ENCODE results near the gene SLC25A29.
A peak's percentile ranks its signal among the peaks of the same experiment; 100 is the strongest.

The SLC25A29 gene

GRCh38 chr14:100294963-100295330, 11.3 kb downstream of the SLC25A29 start:
- Histone ChIP-seq H3K4me3 (ENCODE audit: low read depth in 1 of 5, low read length in 5 of 5) (no peak overlapping the region), H3K9ac (ENCODE audit: low read length in 5 of 5) (peak overlapping the region in 1 of 5 donors; percentile 31), H3K9me3 (ENCODE audit: control insufficient read depth in 5 of 5, low read length in 5 of 5) (no peaks in the 10 kb centered on the region), H3K36me3 (ENCODE audit: control insufficient read depth in 5 of 5, insufficient read depth in 5 of 5, low read length in 5 of 5) (peaks cover 0 to 25% (median 11%) of the 10 kb centered on the region in 5 donors), H3K27ac (ENCODE audit: low read depth, low read length) (peak overlapping the region; percentile 57), H3K27me3 (ENCODE audit: control insufficient read depth in 5 of 5, insufficient read depth in 4 of 5, low read length in 5 of 5) (no peaks in the 10 kb centered on the region), H3K4me1 (ENCODE audit: control insufficient read depth in 5 of 5, insufficient read depth in 5 of 5, low read length in 5 of 5) (peaks cover 8 to 50% (median 34%) of the 10 kb centered on the region in 5 donors)

DNA sequence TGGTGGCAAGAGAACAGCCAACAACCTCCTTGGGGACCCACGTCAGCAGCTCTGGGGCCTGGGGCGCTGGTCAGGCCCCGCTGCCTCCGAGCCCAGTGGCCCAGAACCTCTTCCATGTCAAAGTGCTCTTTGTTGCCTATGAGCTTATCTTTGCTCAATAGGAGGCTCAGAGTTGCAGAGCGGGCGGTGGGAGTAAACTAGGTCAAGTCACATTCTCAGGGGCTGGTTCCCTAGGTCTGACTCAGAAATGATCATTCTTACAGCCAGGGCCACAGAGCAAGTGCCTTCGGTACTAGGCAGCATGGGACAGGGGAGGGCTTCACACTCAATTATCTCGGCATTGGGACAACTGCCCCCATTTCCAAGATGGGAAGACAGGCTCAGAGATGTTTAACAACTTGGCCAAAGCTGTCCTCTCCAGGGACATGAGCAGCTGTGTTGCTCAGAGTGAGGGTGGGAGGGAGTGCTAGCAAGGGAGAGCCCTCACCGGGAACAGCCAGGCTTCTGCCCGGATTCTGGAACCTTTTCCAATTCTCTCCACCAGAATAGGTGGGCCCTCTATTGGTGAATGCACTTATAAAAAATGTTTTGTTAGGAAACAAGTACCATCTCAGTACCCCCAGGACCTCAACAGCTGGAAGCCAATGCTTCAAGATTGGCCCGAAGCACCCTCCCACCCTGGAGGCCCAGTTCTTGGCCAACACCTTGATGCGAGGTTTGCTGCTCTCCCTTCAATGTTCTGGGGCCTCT, 11.9 kb downstream of the SLC25A29 start:
- Histone ChIP-seq H3K27ac (ENCODE audit: low read depth, low read length) (peak overlapping the region; percentile 57), H3K4me3 (ENCODE audit: low read depth in 1 of 5, low read length in 5 of 5) (no peak overlapping the region), H3K36me3 (ENCODE audit: control insufficient read depth in 5 of 5, insufficient read depth in 5 of 5, low read length in 5 of 5) (peaks cover 0 to 25% (median 11%) of the 10 kb centered on the region in 5 donors), H3K4me1 (ENCODE audit: control insufficient read depth in 5 of 5, insufficient read depth in 5 of 5, low read length in 5 of 5) (peaks cover 8 to 50% (median 34%) of the 10 kb centered on the region in 5 donors), H3K27me3 (ENCODE audit: control insufficient read depth in 5 of 5, insufficient read depth in 4 of 5, low read length in 5 of 5) (no peaks in the 10 kb centered on the region), H3K9ac (ENCODE audit: low read length in 5 of 5) (peak overlapping the region in 1 of 5 donors; percentile 31), H3K9me3 (ENCODE audit: control insufficient read depth in 5 of 5, low read length in 5 of 5) (no peaks in the 10 kb centered on the region)

GRCh38 chr14:100293497-100294212, 12.6 kb downstream of the SLC25A29 start:
- Histone ChIP-seq H3K9ac (ENCODE audit: low read length in 5 of 5) (peak overlapping the region in 1 of 5 donors; percentile 31), H3K4me1 (ENCODE audit: control insufficient read depth in 5 of 5, insufficient read depth in 5 of 5, low read length in 5 of 5) (peaks cover 8 to 56% (median 38%) of the 10 kb centered on the region in 5 donors), H3K4me3 (ENCODE audit: low read depth in 1 of 5, low read length in 5 of 5) (no peak overlapping the region), H3K9me3 (ENCODE audit: control insufficient read depth in 5 of 5, low read length in 5 of 5) (no peaks in the 10 kb centered on the region), H3K27ac (ENCODE audit: low read depth, low read length) (peak overlapping the region; percentile 57), H3K36me3 (ENCODE audit: control insufficient read depth in 5 of 5, insufficient read depth in 5 of 5, low read length in 5 of 5) (peaks cover 0 to 25% (median 9%) of the 10 kb centered on the region in 5 donors), H3K27me3 (ENCODE audit: control insufficient read depth in 5 of 5, insufficient read depth in 4 of 5, low read length in 5 of 5) (no peaks in the 10 kb centered on the region)

DNA sequence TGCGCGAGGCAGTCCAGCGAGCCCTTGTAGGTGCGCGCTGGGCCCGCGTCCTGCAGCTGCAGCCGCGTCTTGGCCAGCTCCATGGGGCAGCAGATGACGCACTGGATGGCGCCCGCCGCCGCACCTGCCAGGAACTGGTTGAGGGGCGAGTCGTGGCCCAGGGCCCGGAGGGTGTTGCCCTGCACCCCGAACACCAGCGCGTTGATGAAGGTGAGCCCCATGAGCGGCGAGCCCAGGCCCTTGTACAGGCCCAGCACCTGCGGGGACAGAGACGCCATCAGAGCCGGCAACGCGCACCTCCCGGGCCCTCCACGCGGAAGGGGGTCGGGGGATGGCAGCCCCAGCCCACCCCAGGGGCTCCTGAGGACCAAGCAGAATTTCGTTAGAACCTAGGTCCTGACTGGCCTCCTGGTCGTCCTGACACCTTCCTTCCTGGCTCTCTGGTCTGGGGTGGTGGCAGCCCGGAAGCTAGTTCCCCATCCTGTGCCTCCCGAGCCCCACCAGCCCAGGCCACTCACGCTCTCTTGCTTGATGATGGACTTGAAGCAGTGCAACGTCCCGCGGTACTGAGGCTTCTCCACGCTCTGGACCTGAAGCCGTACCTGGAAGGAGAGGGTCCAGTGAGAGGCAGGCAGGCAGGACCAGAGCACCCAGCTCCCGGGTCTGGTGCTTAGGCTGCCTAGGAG, 13.3 kb downstream of the SLC25A29 start:
- no peaks in the 10 kb centered on the region for H3K9me3 ChIP-seq (ENCODE audit: control insufficient read depth in 5 of 5, low read length in 5 of 5)
- H3K4me3 ChIP-seq (ENCODE audit: low read depth in 1 of 5, low read length in 5 of 5), result no peak overlapping the region
- H3K9ac ChIP-seq (ENCODE audit: low read length in 5 of 5), result no peak overlapping the region
- peaks cover 0 to 25% (median 9%) of the 10 kb centered on the region in 5 donors for H3K36me3 ChIP-seq (ENCODE audit: control insufficient read depth in 5 of 5, insufficient read depth in 5 of 5, low read length in 5 of 5)
- H3K4me1 ChIP-seq (ENCODE audit: control insufficient read depth in 5 of 5, insufficient read depth in 5 of 5, low read length in 5 of 5), result peaks cover 8 to 51% (median 36%) of the 10 kb centered on the region in 5 donors
- no peak overlapping the region for H3K27ac ChIP-seq (ENCODE audit: low read depth, low read length)
- no peaks in the 10 kb centered on the region for H3K27me3 ChIP-seq (ENCODE audit: control insufficient read depth in 5 of 5, insufficient read depth in 4 of 5, low read length in 5 of 5)

- Histone ChIP-seq H3K4me3 (ENCODE audit: low read depth in 1 of 5, low read length in 5 of 5) (no peak overlapping the region), H3K27me3 (ENCODE audit: control insufficient read depth in 5 of 5, insufficient read depth in 4 of 5, low read length in 5 of 5) (no peaks in the 10 kb centered on the region), H3K9me3 (ENCODE audit: control insufficient read depth in 5 of 5, low read length in 5 of 5) (no peaks in the 10 kb centered on the region), H3K36me3 (ENCODE audit: control insufficient read depth in 5 of 5, insufficient read depth in 5 of 5, low read length in 5 of 5) (peaks cover 0 to 25% (median 9%) of the 10 kb centered on the region in 5 donors), H3K9ac (ENCODE audit: low read length in 5 of 5) (no peak overlapping the region), H3K27ac (ENCODE audit: low read depth, low read length) (no peak overlapping the region), H3K4me1 (ENCODE audit: control insufficient read depth in 5 of 5, insufficient read depth in 5 of 5, low read length in 5 of 5) (peaks cover 6 to 48% (median 30%) of the 10 kb centered on the region in 5 donors)
Measured at GRCh38 chr14:100292301-100292775, 13.9 kb downstream of the SLC25A29 start.

- Histone ChIP-seq H3K4me3 (ENCODE audit: low read depth in 1 of 5, low read length in 5 of 5) (no peak overlapping the region), H3K4me1 (ENCODE audit: control insufficient read depth in 5 of 5, insufficient read depth in 5 of 5, low read length in 5 of 5) (peaks cover 6 to 40% (median 24%) of the 10 kb centered on the region in 5 donors), H3K27me3 (ENCODE audit: control insufficient read depth in 5 of 5, insufficient read depth in 4 of 5, low read length in 5 of 5) (no peaks in the 10 kb centered on the region), H3K9me3 (ENCODE audit: control insufficient read depth in 5 of 5, low read length in 5 of 5) (no peaks in the 10 kb centered on the region), H3K9ac (ENCODE audit: low read length in 5 of 5) (peak overlapping the region in 1 of 5 donors; percentile 2), H3K36me3 (ENCODE audit: control insufficient read depth in 5 of 5, insufficient read depth in 5 of 5, low read length in 5 of 5) (peaks cover 0 to 25% (median 9%) of the 10 kb centered on the region in 5 donors), H3K27ac (ENCODE audit: low read depth, low read length) (no peak overlapping the region)
Measured at GRCh38 chr14:100291305-100292075, 14.8 kb downstream of the SLC25A29 start.

DNA sequence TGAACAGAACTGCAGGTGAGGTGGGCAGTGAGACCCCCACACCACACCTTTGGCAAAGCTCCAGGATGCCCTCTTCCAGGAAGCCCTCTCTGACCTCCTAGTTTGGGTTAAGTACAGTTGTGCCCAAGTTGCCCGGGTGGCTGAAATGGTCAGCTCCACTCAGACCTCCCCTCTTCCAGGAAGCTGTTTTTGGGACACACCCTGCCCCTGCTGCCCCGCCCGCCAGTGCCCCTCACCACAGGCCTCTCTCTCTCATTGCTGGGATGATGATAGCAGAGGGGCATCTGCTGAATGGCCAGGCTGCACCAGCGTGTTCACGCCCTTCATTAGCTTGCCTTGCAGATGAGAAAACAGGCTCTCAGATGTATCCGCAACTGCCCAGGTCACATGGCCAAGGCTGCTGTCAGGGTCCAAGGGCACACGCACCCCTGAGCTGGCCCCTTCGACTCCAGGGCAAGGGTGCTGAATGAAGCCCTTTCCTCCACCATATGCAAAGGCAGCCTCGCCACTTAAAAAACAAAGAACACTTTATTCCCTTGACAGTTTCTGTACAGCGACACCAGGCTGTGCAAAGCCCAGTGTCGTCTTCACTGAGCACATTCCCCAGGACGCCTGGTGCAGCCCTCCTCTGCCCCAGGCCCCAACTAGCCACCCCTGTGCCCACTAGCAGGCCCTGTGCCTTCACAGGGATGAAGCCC, 15.5 kb downstream of the SLC25A29 start:
- H3K4me3 ChIP-seq (ENCODE audit: low read depth in 1 of 5, low read length in 5 of 5), result no peak overlapping the region
- H3K9ac ChIP-seq (ENCODE audit: low read length in 5 of 5), result peak overlapping the region in 1 of 5 donors; percentile 2
- peaks cover 8 to 39% (median 24%) of the 10 kb centered on the region in 5 donors for H3K4me1 ChIP-seq (ENCODE audit: control insufficient read depth in 5 of 5, insufficient read depth in 5 of 5, low read length in 5 of 5)
- peaks cover 0 to 25% (median 9%) of the 10 kb centered on the region in 5 donors for H3K36me3 ChIP-seq (ENCODE audit: control insufficient read depth in 5 of 5, insufficient read depth in 5 of 5, low read length in 5 of 5)
- no peak overlapping the region for H3K27ac ChIP-seq (ENCODE audit: low read depth, low read length)
- no peaks in the 10 kb centered on the region for H3K27me3 ChIP-seq (ENCODE audit: control insufficient read depth in 5 of 5, insufficient read depth in 4 of 5, low read length in 5 of 5)
- H3K9me3 ChIP-seq (ENCODE audit: control insufficient read depth in 5 of 5, low read length in 5 of 5), result no peaks in the 10 kb centered on the region

- H3K27ac ChIP-seq (ENCODE audit: low read depth, low read length), result no peak overlapping the region
- H3K4me3 ChIP-seq (ENCODE audit: low read depth in 1 of 5, low read length in 5 of 5), result no peak overlapping the region
- H3K27me3 ChIP-seq (ENCODE audit: control insufficient read depth in 5 of 5, insufficient read depth in 4 of 5, low read length in 5 of 5), result no peaks in the 10 kb centered on the region
- H3K4me1 ChIP-seq (ENCODE audit: control insufficient read depth in 5 of 5, insufficient read depth in 5 of 5, low read length in 5 of 5), result peaks cover 8 to 42% (median 25%) of the 10 kb centered on the region in 5 donors
- no peak overlapping the region for H3K9ac ChIP-seq (ENCODE audit: low read length in 5 of 5)
- H3K9me3 ChIP-seq (ENCODE audit: control insufficient read depth in 5 of 5, low read length in 5 of 5), result no peaks in the 10 kb centered on the region
- H3K36me3 ChIP-seq (ENCODE audit: control insufficient read depth in 5 of 5, insufficient read depth in 5 of 5, low read length in 5 of 5), result peaks cover 0 to 25% (median 9%) of the 10 kb centered on the region in 5 donors
Measured at GRCh38 chr14:100289916-100290606, 16.2 kb downstream of the SLC25A29 start.

Data from subcutaneous abdominal adipose tissue (tissue), 5 donors.